K562 (cell line): ENCODE results near the gene HOXA10. TPM values are rescaled to one million over a fixed set of nuclear protein-coding genes. Genes with fewer than 3 reads are reported as not detected.

Source experiments
- ATAC-seq: fragments of 200-7000 bp; cut with Tn5 transposase; 3 replicates; pipeline ENCODE4 v1.9.1; 2020; ENCODE audit warnings: moderate library complexity
- BruUV-seq: library from RNA; stranded (reverse); fragments of 400-500 nt; replicated peaks from 2 replicates; lab custom pipeline; 2021; lab: Mats Ljungman, UMichigan
- CTCF ChIA-PET: fragments of 300-600 bp; formaldehyde crosslinking; extraction: SDS; loops from one replicate; lab custom pipeline; 2021; ENCODE audit warnings: low intra/inter-chr PET ratio; lab: Yijun Ruan, JAX
- POLR2A ChIA-PET: fragments of 300-600, 350-650 bp; sonication (Branson Sonifier 250); formaldehyde crosslinking; extraction: SDS; loops from one replicate; lab custom pipeline; 2021; ENCODE audit warnings: antibody characterized with exemption, inconsistent platforms; lab: Yijun Ruan, JAX
- DNase-seq, 4 experiments: peaks; one replicate each; pipeline versions ENCODE4 v3.0.0 to v3.0.0-alpha.2; 2011 to 2018; ENCODE audit warnings: low spot score in 3 of 4, mixed read lengths in 3 of 4; ENCODE audit errors: extremely low read depth in 1 of 4
- FAIRE-seq: peaks from 2 replicates; lab custom pipeline; 2011; peaks lifted over from hg19 to GRCh38; lab: Jason Lieb, UNC
- H2AFZ ChIP-seq: 2 replicates; pipeline ENCODE4 v1.6.0; 2011; ENCODE audit warnings: low read depth, low read length, control low read depth, inconsistent platforms
- H3K27ac ChIP-seq: fragments of 200-600 bp; 3 replicates; pipeline ENCODE4 v1.8.0; 2011; ENCODE audit warnings: low read depth, mild to moderate bottlenecking, control low read depth, inconsistent platforms, low read length, moderate library complexity, mixed read lengths; ENCODE audit errors: extremely low read depth
- H3K27me3 ChIP-seq, 2 experiments: fragments of 300-600 bp in 1 of 2; 2 replicates in 1 of 2; 3 replicates in 1 of 2; pipeline versions ENCODE4 v1.6.0 to v1.8.0; 2011; ENCODE audit warnings: inconsistent platforms in 2 of 2, low read length in 2 of 2, mild to moderate bottlenecking in 1 of 2, mixed read lengths in 1 of 2, moderate library complexity in 1 of 2; ENCODE audit not compliant: control insufficient read depth in 2 of 2, insufficient read depth in 2 of 2
- H3K36me3 ChIP-seq: fragments of 300-600 bp; 3 replicates; pipeline ENCODE4 v1.8.0; 2011; ENCODE audit warnings: mild to moderate bottlenecking, low read length, inconsistent platforms; ENCODE audit not compliant: control insufficient read depth, insufficient read depth
- H3K4me1 ChIP-seq, 2 experiments: fragments of 200-600 bp in 1 of 2; replicated peaks in 1 of 2; 2 replicates in 1 of 2; 3 replicates in 1 of 2; pipeline versions ENCODE4 v1.5.1 to v1.8.0; 2011; ENCODE audit warnings: inconsistent platforms in 2 of 2, low read length in 2 of 2, mild to moderate bottlenecking in 1 of 2, mixed read lengths in 1 of 2, moderate library complexity in 1 of 2; ENCODE audit not compliant: control insufficient read depth in 2 of 2, insufficient read depth in 2 of 2
- H3K4me2 ChIP-seq: 2 replicates; pipeline ENCODE4 v1.6.1; 2011; ENCODE audit warnings: low read length, control low read depth, inconsistent platforms, mixed read lengths; ENCODE audit not compliant: insufficient read depth
- H3K4me3 ChIP-seq: fragments of 200-600 bp; sonication (generic), shearing (Covaris generic); 2 replicates; pipeline ENCODE4 v1.5.1; 2016; ENCODE audit warnings: control low read depth, inconsistent platforms
- H3K79me2 ChIP-seq: fragments of 200-600 bp; 3 replicates; pipeline ENCODE4 v1.8.0; 2011; ENCODE audit warnings: low read length, inconsistent platforms; ENCODE audit not compliant: control insufficient read depth, insufficient read depth
- H3K9ac ChIP-seq, 2 experiments: 2 replicates each; pipeline versions ENCODE4 v1.6.0 to v1.6.1; 2011; ENCODE audit warnings: low read depth in 2 of 2, low read length in 2 of 2, control low read depth in 1 of 2, inconsistent platforms in 1 of 2, mild to moderate bottlenecking in 1 of 2, mixed read lengths in 1 of 2; ENCODE audit not compliant: insufficient read depth in 1 of 2
- H3K9me1 ChIP-seq: one replicate; pipeline ENCODE4 v1.6.0; 2011; ENCODE audit warnings: inconsistent platforms, mild to moderate bottlenecking, low read length, moderate library complexity; ENCODE audit not compliant: control insufficient read depth, insufficient read depth
- H3K9me3 ChIP-seq: replicated peaks from 2 replicates; pipeline ENCODE4 v1.5.1; 2011; ENCODE audit warnings: low read depth, low read length, inconsistent platforms; ENCODE audit not compliant: control insufficient read depth, insufficient read depth
- H4K20me1 ChIP-seq: replicated peaks from 2 replicates; pipeline ENCODE4 v1.6.1; 2011; ENCODE audit warnings: low read length, inconsistent platforms, mixed read lengths; ENCODE audit not compliant: control insufficient read depth, insufficient read depth
- ZNF175 ChIP-seq: fragments of 200-800 bp; sonication (Bioruptor generic); IDR thresholded peaks from 2 replicates; pipeline ENCODE4 v1.6.1; 2016; ENCODE audit warnings: low read depth, mild to moderate bottlenecking, missing genetic modification characterization, missing compliant biosample characterization
- WGBS: fragments of 100-300 bp; shearing (Covaris generic); methylation state at CpG from one replicate; pipeline ENCODE4 v1.1.6; 2016; ENCODE audit warnings: low coverage, mixed read lengths; ENCODE audit not compliant: insufficient coverage; ENCODE audit errors: missing lambda C conversion rate; 5-methylcytosine and 5-hydroxymethylcytosine counted together
- in situ Hi-C: fragments of 300-500 bp; cut with MboI; formaldehyde crosslinking; loops from 4 replicates; pipeline ENCODE4 v1.15.0; 2018; ENCODE audit warnings: inconsistent platforms, mixed read lengths
- intact Hi-C: fragments of 100-400 bp; cut with micrococcal nuclease; formaldehyde crosslinking; loops from 2 replicates; pipeline ENCODE4 v1.14.2; 2022
- polyA plus RNA-seq, 8 experiments: library from polyadenylated mRNA; depleted of rRNA in 4 of 8; stranded (reverse) in 5 of 8; unstranded in 3 of 8; fragments of >200 nt; fragmentation: Nextera tagmentation in 2 of 8; fragmentation: Illumina TruSeq in 1 of 8; extraction: Ambion mirVana in 2 of 8; extraction: Trizol in 1 of 8; gene quantifications; 2 replicates each; pipeline versions ENCODE4 v1.2.1 to v1.2.3, GENCODE V29; 2011 to 2014; ENCODE audit warnings: inconsistent platforms in 1 of 8, missing spikeins in 1 of 8
- total RNA-seq, 7 experiments: library from RNA; depleted of rRNA in 6 of 7; stranded (reverse); fragments of >200 nt in 6 of 7; fragmentation: Illumina TruSeq in 2 of 7; extraction: Trizol in 2 of 7; gene quantifications; 2 replicates each; pipeline versions ENCODE4 v1.2.1 to v1.2.3, GENCODE V29; 2011 to 2021; ENCODE audit warnings: low replicate concordance in 1 of 7
- TF ChIP-seq, protein P1 (sequence below): sonication (generic); formaldehyde crosslinking; IDR thresholded peaks from 2 replicates; pipeline ENCODE4 v1.5.0; 2020; ENCODE audit warnings: missing genetic modification reagents

Gene HOXA10
- total and polyA plus RNA-seq, 9 of the 15 experiments (the other 6 are each of a cell fraction or from before 2014, with no cell fraction given), result not detected

DNA sequence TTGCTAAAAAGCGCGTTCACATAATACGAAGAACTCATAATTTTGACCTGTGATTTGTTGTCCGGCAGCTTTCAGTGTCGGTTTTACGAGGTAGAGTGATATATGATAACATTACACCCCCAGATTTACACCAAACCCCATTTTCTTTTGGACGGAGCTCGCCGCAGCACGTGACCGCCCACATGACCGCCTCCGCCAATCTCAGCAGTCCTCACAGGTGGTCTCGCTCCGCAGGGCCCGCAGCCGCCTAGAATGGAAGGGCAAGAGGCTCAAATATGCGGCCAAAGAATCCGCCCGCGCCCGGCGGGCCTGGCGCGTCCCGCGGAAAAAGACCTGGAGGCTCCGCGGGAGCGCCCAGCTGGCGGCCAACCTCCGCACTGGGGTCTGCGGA lies 17.6 kb downstream of the HOXA10 start, which contains the start of gene HOXA7:
TSS of gene HOXA7 (minus strand) at position 168 of the 391 bp plus-strand sequence. CDS start at position 38, 130 bp downstream.
- Histone ChIP-seq H3K4me2 (no peak within 1 kb of the TSS), H3K36me3 (no peaks in the 10 kb centered on the region), H3K9ac (no peak within 1 kb of the TSS), H3K27ac (no peak within 1 kb of the TSS), H3K9me1 (no peaks in the 10 kb centered on the region), H3K4me1 (peaks cover 0 to 16% of the 10 kb centered on the region in 2 experiments; a peak in 2 of 5 replicates), H3K27me3 (peaks cover 21 to 84% of the 10 kb centered on the region in 2 experiments; a peak in 4 of 5 replicates), H3K4me3 (no peak within 1 kb of the TSS), H3K9me3 (no peaks in the 10 kb centered on the region), H2AFZ (no peak within 1 kb of the TSS), H4K20me1 (no peaks in the 10 kb centered on the region), H3K79me2 (no peaks in the 10 kb centered on the region)
- DNase-seq, result no peak
- no TSS peak for BruUV-seq
- in situ Hi-C loops, result loop anchor here (25.0 kb wide), 3 partner anchors 644 to 1269 kb away; no protein-coding TSS in a partner anchor
- WGBS, result 25% methylated on average over 17 of the region's 33 CpGs
- intact Hi-C loops, result no loop called here
- POLR2A ChIA-PET, result interaction anchor here (0.6 kb wide), 1 partner anchor 509 kb away, joined by 4 read pairs; no protein-coding TSS in a partner anchor
- CTCF ChIA-PET, result interaction anchor here (0.6 kb wide), 1 partner anchor 462 kb away, joined by 3 read pairs; no protein-coding TSS in a partner anchor
- no peak for TF ChIP-seq ZNF175
- TF ChIP-seq, protein P1, sequence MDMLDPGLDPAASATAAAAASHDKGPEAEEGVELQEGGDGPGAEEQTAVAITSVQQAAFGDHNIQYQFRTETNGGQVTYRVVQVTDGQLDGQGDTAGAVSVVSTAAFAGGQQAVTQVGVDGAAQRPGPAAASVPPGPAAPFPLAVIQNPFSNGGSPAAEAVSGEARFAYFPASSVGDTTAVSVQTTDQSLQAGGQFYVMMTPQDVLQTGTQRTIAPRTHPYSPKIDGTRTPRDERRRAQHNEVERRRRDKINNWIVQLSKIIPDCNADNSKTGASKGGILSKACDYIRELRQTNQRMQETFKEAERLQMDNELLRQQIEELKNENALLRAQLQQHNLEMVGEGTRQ (CRISPR knock-in tag), result peak; percentile 6; the same call in 1 of the 2 replicates
- no peak for FAIRE-seq
- no peak for ATAC-seq
